Vagina (tissue), 2 donors: ENCODE data around the gene ACSM5.

Experiments
- CTCF ChIP-seq, 3 experiments: fragments of 450-650 bp in 2 of 3; fragments of 200-600 bp in 1 of 3; sonication (generic) in 1 of 3; IDR thresholded peaks; one replicate each; pipeline ENCODE4 v1.5.1; 2017 to 2019; ENCODE audit warnings: antibody characterized with exemption in 3 of 3, mild to moderate bottlenecking in 2 of 3, moderate library complexity in 2 of 3
- POLR2A ChIP-seq, 2 donors: fragments of 450-650 bp; IDR thresholded peaks; one replicate each; pipeline ENCODE4 v1.6.1; 2017; ENCODE audit warnings: antibody characterized with exemption in 2 of 2, mild to moderate bottlenecking in 2 of 2, moderate library complexity in 2 of 2
- POLR2AphosphoS5 ChIP-seq, 2 donors: sonication (generic); formaldehyde crosslinking; IDR thresholded peaks; one replicate each; pipeline ENCODE4 v1.9.0; 2017; ENCODE audit warnings: antibody characterized with exemption in 2 of 2, mild to moderate bottlenecking in 2 of 2, low read depth in 1 of 2; ENCODE audit not compliant: insufficient read depth in 1 of 2

DNA sequence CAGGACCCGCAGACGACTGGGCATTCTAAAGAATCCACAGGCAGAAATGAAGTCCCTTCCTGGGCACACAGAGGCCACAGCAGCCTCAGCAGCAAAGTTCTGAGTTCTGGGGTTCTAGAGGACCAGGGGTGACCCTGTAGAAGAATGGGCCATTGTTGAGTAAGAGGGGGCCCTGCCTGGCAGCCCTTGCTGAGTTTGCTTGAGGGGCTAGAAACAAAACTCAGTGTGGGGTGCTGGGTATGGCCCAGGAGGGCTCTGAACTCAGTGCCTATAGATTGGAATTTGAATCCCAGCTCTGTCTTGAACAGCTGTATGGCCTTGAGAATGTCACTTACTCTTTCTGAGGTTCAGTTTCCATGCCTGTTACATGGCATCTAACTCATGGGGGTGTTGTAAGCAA is 4.7 kb upstream of the ACSM5 start, which contains the start of gene PDILT:
- TF ChIP-seq CTCF (IDR thresholded peaks at IDR 0.05) (no peak), POLR2A (IDR thresholded peaks at IDR 0.05) (no peak), POLR2AphosphoS5 (IDR thresholded peaks at IDR 0.05; ENCODE audit: insufficient read depth in 1 of 2, low read depth in 1 of 2) (no peak)
